B cell (primary cell): Measurements from ENCODE around the gene PRPF40A. TPM values are rescaled to one million over a fixed set of nuclear protein-coding genes. Genes with fewer than 3 reads are reported as not detected.
A peak's percentile ranks its signal among the peaks of the same experiment; 100 is the strongest.
"Not testable (repeated sequence)": the region's sequence is repeated elsewhere in the genome, so short reads cannot be mapped to it uniquely, and the experiment has no call there.

ENCODE experiments used
- ATAC-seq: fragments of 200-7000 bp; cut with Tn5 transposase; one replicate; pipeline ENCODE4 v1.10.0; 2021; ENCODE audit warnings: low read depth, mild to moderate bottlenecking, moderate number of reproducible peaks, moderate library complexity
- CTCF ChIA-PET: fragments of 350-600 bp; sonication (Branson Sonifier 250); formaldehyde crosslinking; loops from one replicate; lab custom pipeline; 2021; ENCODE audit warnings: antibody characterized with exemption, inconsistent platforms; lab: Charles Lee
- POLR2A ChIA-PET: fragments of 350-600 bp; sonication (Branson Sonifier 250); formaldehyde crosslinking; loops from one replicate; lab custom pipeline; 2021; ENCODE audit warnings: antibody characterized with exemption; lab: Charles Lee
- DNase-seq: peaks from one replicate; pipeline ENCODE4 v3.0.0; 2013
- H2AFZ ChIP-seq: 2 replicates; pipeline ENCODE4 v1.6.1; 2012; ENCODE audit warnings: mild to moderate bottlenecking, low read depth, low read length; ENCODE audit not compliant: insufficient read depth, poor library complexity, severe bottlenecking
- H3K27ac ChIP-seq, 2 donors: 1 replicate in 1 of 2; 2 replicates in 1 of 2; pipeline ENCODE4 v1.5.1; 2012 to 2013; ENCODE audit warnings: low read length in 2 of 2, mild to moderate bottlenecking in 2 of 2, moderate library complexity in 1 of 2
- H3K27me3 ChIP-seq, 4 experiments: fragments of 200-600 bp in 1 of 4; sonication (generic) in 1 of 4; replicated peaks in 1 of 4; 1 replicate in 2 of 4; 2 replicates in 2 of 4; pipeline versions ENCODE4 v1.6.1 to v1.7.0; 2013 to 2016; ENCODE audit warnings: low read length in 3 of 4, mild to moderate bottlenecking in 2 of 4, mixed read lengths in 1 of 4, moderate library complexity in 1 of 4; ENCODE audit not compliant: insufficient read depth in 4 of 4, control insufficient read depth in 3 of 4; ENCODE audit errors: control extremely low read depth in 1 of 4
- H3K36me3 ChIP-seq, 2 experiments: replicated peaks in 1 of 2; 1 replicate in 1 of 2; 2 replicates in 1 of 2; pipeline versions ENCODE4 v1.6.1 to v1.7.1; 2013; ENCODE audit warnings: low read length in 1 of 2; ENCODE audit not compliant: insufficient read depth in 2 of 2, control insufficient read depth in 1 of 2; ENCODE audit errors: control extremely low read depth in 1 of 2, extremely low read depth in 1 of 2
- H3K4me1 ChIP-seq, 2 donors: fragments of 200-600 bp in 1 of 2; sonication (generic) in 1 of 2; 1 replicate in 1 of 2; 2 replicates in 1 of 2; pipeline versions ENCODE4 v1.5.1 to v1.6.1; 2013 to 2017; ENCODE audit warnings: low read length in 2 of 2; ENCODE audit not compliant: control insufficient read depth in 2 of 2, insufficient read depth in 2 of 2
- H3K4me2 ChIP-seq: replicated peaks from 2 replicates; pipeline ENCODE3; 2012; ENCODE audit warnings: mild to moderate bottlenecking, low read depth, low read length; ENCODE audit not compliant: poor library complexity, severe bottlenecking
- H3K4me3 ChIP-seq, 5 experiments: fragments of 200-600 bp in 1 of 5; sonication (generic) in 1 of 5; 1 replicate in 3 of 5; 2 replicates in 2 of 5; pipeline versions ENCODE4 v1.5.1 to v1.7.0; 2011 to 2016; ENCODE audit warnings: low read length in 4 of 5, mild to moderate bottlenecking in 4 of 5, low read depth in 2 of 5, control low read depth in 1 of 5, moderate library complexity in 1 of 5; ENCODE audit not compliant: insufficient read depth in 1 of 5; ENCODE audit errors: control extremely low read depth in 1 of 5, extremely low read depth in 1 of 5
- H3K79me2 ChIP-seq: fragments of 200-600 bp; sonication (generic); one replicate; pipeline ENCODE4 v1.6.0; 2016; ENCODE audit warnings: low read length; ENCODE audit not compliant: control insufficient read depth, insufficient read depth
- H3K9ac ChIP-seq: fragments of 200-600 bp; sonication (generic); 2 replicates; pipeline ENCODE4 v1.6.1; 2017; ENCODE audit warnings: mild to moderate bottlenecking, low read length, moderate library complexity
- H3K9me3 ChIP-seq, 3 donors: one replicate each; pipeline versions ENCODE4 v1.6.1 to v1.7.1; 2013; ENCODE audit warnings: low read length in 2 of 3; ENCODE audit not compliant: control insufficient read depth in 2 of 3, insufficient read depth in 1 of 3; ENCODE audit errors: control extremely low read depth in 1 of 3
- H4K20me1 ChIP-seq: 2 replicates; pipeline ENCODE4 v1.6.0; 2012; ENCODE audit warnings: mild to moderate bottlenecking, low read length; ENCODE audit not compliant: insufficient read depth, control insufficient read depth, poor library complexity, severe bottlenecking
- H3K27ac Mint-ChIP-seq: one replicate; pipeline ENCODE4 v1.8.0; 2021; ENCODE audit warnings: mixed read lengths
- H3K27me3 Mint-ChIP-seq: one replicate; pipeline ENCODE4 v1.8.0; 2021; ENCODE audit warnings: mixed read lengths
- H3K4me1 Mint-ChIP-seq: one replicate; pipeline ENCODE4 v1.8.0; 2021; ENCODE audit warnings: mixed read lengths
- H3K4me3 Mint-ChIP-seq: one replicate; pipeline ENCODE4 v1.8.0; 2021; ENCODE audit warnings: mixed read lengths
- H3K9me3 Mint-ChIP-seq: one replicate; pipeline ENCODE4 v1.8.0; 2022; ENCODE audit warnings: mixed read lengths; ENCODE audit not compliant: insufficient read depth
- CTCF ChIP-seq: fragments of 200-600 bp; IDR thresholded peaks from one replicate; pipeline ENCODE4 v1.8.0; 2022; ENCODE audit warnings: antibody characterized with exemption, mild to moderate bottlenecking
- EZH2 ChIP-seq: IDR thresholded peaks from 2 replicates; pipeline ENCODE4 v1.6.1; 2012; ENCODE audit warnings: borderline replicate concordance, low read depth, mild to moderate bottlenecking, moderate library complexity, low read length; ENCODE audit not compliant: insufficient read depth, poor library complexity, severe bottlenecking
- WGBS: methylation state at CpG from one replicate; pipeline ENCODE4 v1.1.5; 2013; ENCODE audit warnings: missing lambda C conversion rate; ENCODE audit not compliant: insufficient coverage; 5-methylcytosine and 5-hydroxymethylcytosine counted together
- intact Hi-C: fragments of 100-400 bp; cut with micrococcal nuclease; formaldehyde crosslinking; loops from one replicate; pipeline ENCODE4 v1.10.0; 2022
- polyA plus RNA-seq: library from polyadenylated mRNA; depleted of rRNA; stranded (reverse); fragments of >200 nt; gene quantifications from 2 replicates; pipeline ENCODE4 v1.2.3, GENCODE V29; 2012
- total RNA-seq, 2 donors: library from RNA; stranded (reverse); fragments of 120-200 nt in 1 of 2; gene quantifications; 1 replicate in 1 of 2; 2 replicates in 1 of 2; pipeline versions ENCODE4 v1.2.3 to v1.2.4, GENCODE V29; 2013 to 2022

PRPF40A gene
- total and polyA plus RNA-seq, 2 donors (not counting 1 experiment from before 2014, with no cell fraction given): 40.4 to 115 TPM

GRCh38 chr2:152759290-152760072, 42.2 kb upstream of the PRPF40A start:
- H3K79me2 ChIP-seq: no peaks in the 10 kb centered on the region
- H3K36me3 ChIP-seq: peaks cover 10 to 27% of the 10 kb centered on the region in 2 experiments
- intact Hi-C loops: no loop called here
- H3K27ac ChIP-seq: no peak overlapping the region
- H3K9ac ChIP-seq: no peak overlapping the region
- no peaks in the 10 kb centered on the region for H3K4me1 Mint-ChIP-seq
- no peak overlapping the region for H3K4me2 ChIP-seq
- ATAC-seq (no peak), DNase-seq (no peak)
- H3K27me3 Mint-ChIP-seq: no peaks in the 10 kb centered on the region
- no peaks in the 10 kb centered on the region for H4K20me1 ChIP-seq
- ChIA-PET POLR2A (no interaction called here), CTCF (no interaction called here)
- no peak overlapping the region for H3K27ac Mint-ChIP-seq
- H3K4me3 Mint-ChIP-seq: no peak overlapping the region
- WGBS: 100% methylated on average over 2 of the region's 6 CpGs
- TF ChIP-seq EZH2 (no peak), CTCF (no peak)
- H3K4me1 ChIP-seq: no peaks in the 10 kb centered on the region
- H3K27me3 ChIP-seq: no peaks in the 10 kb centered on the region
- peaks cover 0 to 5% (median 0%) of the 10 kb centered on the region in 3 donors for H3K9me3 ChIP-seq
- no peak overlapping the region for H2AFZ ChIP-seq
- no peaks in the 10 kb centered on the region for H3K9me3 Mint-ChIP-seq
- H3K4me3 ChIP-seq: no peak overlapping the region

- Histone ChIP-seq H3K9me3 (peaks cover 0 to 5% (median 0%) of the 10 kb centered on the region in 3 donors), H3K36me3 (peaks cover 14 to 36% of the 10 kb centered on the region in 2 experiments), H3K27me3 (no peaks in the 10 kb centered on the region), H2AFZ (no peak overlapping the region), H3K4me3 (no peak overlapping the region), H3K4me1 (no peaks in the 10 kb centered on the region), H3K27ac (no peak overlapping the region), H3K4me2 (no peak overlapping the region), H3K9ac (no peak overlapping the region), H4K20me1 (no peaks in the 10 kb centered on the region), H3K79me2 (no peaks in the 10 kb centered on the region)
- H3K9me3 Mint-ChIP-seq: no peaks in the 10 kb centered on the region
- intact Hi-C loops: no loop called here
- WGBS: 91% methylated on average over 13 of the region's 13 CpGs
- no peak overlapping the region for H3K27ac Mint-ChIP-seq
- no peaks in the 10 kb centered on the region for H3K27me3 Mint-ChIP-seq
- H3K4me3 Mint-ChIP-seq: no peak overlapping the region
- TF ChIP-seq CTCF (peak; percentile 27), EZH2 (no peak)
- H3K4me1 Mint-ChIP-seq: no peaks in the 10 kb centered on the region
- POLR2A ChIA-PET: no interaction called here
- CTCF ChIA-PET: interaction anchor here (0.8 kb wide), 1 partner anchor 12 kb away, joined by 3 read pairs; no protein-coding TSS in a partner anchor
- ATAC-seq (no peak), DNase-seq (peak; percentile 46)
Observed at GRCh38 chr2:152755029-152755428, 37.8 kb upstream of the PRPF40A start.

- H3K79me2 ChIP-seq, H3K4me1 ChIP-seq, H3K27ac ChIP-seq, H3K9me3 ChIP-seq, H4K20me1 ChIP-seq, ATAC-seq, H3K4me2 ChIP-seq, H3K27me3 Mint-ChIP-seq, H2AFZ ChIP-seq, H3K9me3 Mint-ChIP-seq, H3K27me3 ChIP-seq, H3K9ac ChIP-seq, H3K4me3 ChIP-seq, H3K36me3 ChIP-seq, POLR2A ChIA-PET, H3K27ac Mint-ChIP-seq, H3K4me3 Mint-ChIP-seq, DNase-seq, H3K4me1 Mint-ChIP-seq: not testable (repeated sequence)
- 89% methylated on average over 2 of the region's 4 CpGs for WGBS
- intact Hi-C loops: loop anchor here (10.0 kb wide), 1 partner anchor 713 kb away; no protein-coding TSS in a partner anchor
- CTCF ChIA-PET: interaction anchor here (1.3 kb wide), 1 partner anchor 9 kb away, joined by 3 read pairs; no protein-coding TSS in a partner anchor
Observed at GRCh38 chr2:152747751-152748150, 30.5 kb upstream of the PRPF40A start.
